ENCODE measurements around the gene SLC6A6. TPM values are rescaled to one million over a fixed set of nuclear protein-coding genes. Genes with fewer than 3 reads are reported as not detected.

SLC6A6 gene
- total RNA-seq, 2 donors from 2014 or later, result 4.9 to 5.7 TPM

- H3K27ac ChIP-seq, result no peak overlapping the region
- DNase-seq (no peak), ATAC-seq (no peak)
- H3K9me3 ChIP-seq, result no peaks in the 10 kb centered on the region
- WGBS, 2 donors, result 87 to 92% methylated on average over 3 to 5 of the region's 5 CpGs
- peaks cover 18% of the 10 kb centered on the region for H3K4me1 ChIP-seq
- no peak overlapping the region for H3K4me3 ChIP-seq
- intact Hi-C loops (cut with DNase I), result no loop called here
- H3K27me3 ChIP-seq, result no peaks in the 10 kb centered on the region
- TF ChIP-seq, protein P1, sequence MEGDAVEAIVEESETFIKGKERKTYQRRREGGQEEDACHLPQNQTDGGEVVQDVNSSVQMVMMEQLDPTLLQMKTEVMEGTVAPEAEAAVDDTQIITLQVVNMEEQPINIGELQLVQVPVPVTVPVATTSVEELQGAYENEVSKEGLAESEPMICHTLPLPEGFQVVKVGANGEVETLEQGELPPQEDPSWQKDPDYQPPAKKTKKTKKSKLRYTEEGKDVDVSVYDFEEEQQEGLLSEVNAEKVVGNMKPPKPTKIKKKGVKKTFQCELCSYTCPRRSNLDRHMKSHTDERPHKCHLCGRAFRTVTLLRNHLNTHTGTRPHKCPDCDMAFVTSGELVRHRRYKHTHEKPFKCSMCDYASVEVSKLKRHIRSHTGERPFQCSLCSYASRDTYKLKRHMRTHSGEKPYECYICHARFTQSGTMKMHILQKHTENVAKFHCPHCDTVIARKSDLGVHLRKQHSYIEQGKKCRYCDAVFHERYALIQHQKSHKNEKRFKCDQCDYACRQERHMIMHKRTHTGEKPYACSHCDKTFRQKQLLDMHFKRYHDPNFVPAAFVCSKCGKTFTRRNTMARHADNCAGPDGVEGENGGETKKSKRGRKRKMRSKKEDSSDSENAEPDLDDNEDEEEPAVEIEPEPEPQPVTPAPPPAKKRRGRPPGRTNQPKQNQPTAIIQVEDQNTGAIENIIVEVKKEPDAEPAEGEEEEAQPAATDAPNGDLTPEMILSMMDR (IDR thresholded peaks at IDR 0.05), result no peak
- no peak for TF ChIP-seq POLR2A (IDR thresholded peaks at IDR 0.05)
- no peaks in the 10 kb centered on the region for H3K36me3 ChIP-seq (replicated peaks in 1 of 2; ENCODE audit: insufficient read depth in 1 of 2, low read depth in 2 of 2)
These were observed 12.5 kb downstream of the SLC6A6 start for GRCh38 chr3:14414846-14415464.

GRCh38 chr3:14415501-14415900 lies 13.1 kb downstream of the SLC6A6 start:
- H3K27me3 ChIP-seq, result no peaks in the 10 kb centered on the region
- no peak for DNase-seq
- intact Hi-C loops (cut with DNase I), result no loop called here
- H3K27ac ChIP-seq, result no peak overlapping the region
- no peak for ATAC-seq
- H3K4me1 ChIP-seq, result peaks cover 24% of the 10 kb centered on the region
- no peaks in the 10 kb centered on the region for H3K9me3 ChIP-seq
- H3K4me3 ChIP-seq, result no peak overlapping the region
- 83 to 95% methylated on average over 3 to 5 of the region's 5 CpGs for WGBS, 2 donors
- TF ChIP-seq, protein P1 (IDR thresholded peaks at IDR 0.05), result no peak
- TF ChIP-seq POLR2A (IDR thresholded peaks at IDR 0.05), result no peak
- H3K36me3 ChIP-seq (replicated peaks in 1 of 2; ENCODE audit: insufficient read depth in 1 of 2, low read depth in 2 of 2), result no peaks in the 10 kb centered on the region

- no peak for TF ChIP-seq POLR2A (IDR thresholded peaks at IDR 0.05)
- TF ChIP-seq, protein P1 (IDR thresholded peaks at IDR 0.05), result no peak
- Histone ChIP-seq H3K27me3 (peaks cover 0 to 4% of the 10 kb centered on the region in 2 donors), H3K4me3 (no peak overlapping the region), H3K27ac (no peak overlapping the region), H3K36me3 (replicated peaks in 1 of 2; ENCODE audit: insufficient read depth in 1 of 2, low read depth in 2 of 2) (no peaks in the 10 kb centered on the region), H3K4me1 (peaks cover 33% of the 10 kb centered on the region), H3K9me3 (no peaks in the 10 kb centered on the region)
- ATAC-seq, result no peak
- DNase-seq, result no peak
- intact Hi-C loops (cut with DNase I), result no loop called here
- 61 to 82% methylated on average over 3 to 6 of the region's 6 CpGs for WGBS, 2 donors
These were observed 14.0 kb downstream of the SLC6A6 start for GRCh38 chr3:14416453-14416852.

- DNase-seq (peak in 3 of 4 donors; percentile 54 to 78 (median 57)), ATAC-seq (peak; percentile 59)
- no peaks in the 10 kb centered on the region for H3K9me3 ChIP-seq
- H3K36me3 ChIP-seq (replicated peaks in 1 of 2; ENCODE audit: insufficient read depth in 1 of 2, low read depth in 2 of 2), result no peaks in the 10 kb centered on the region
- no peak overlapping the region for H3K4me3 ChIP-seq
- peaks cover 0 to 15% of the 10 kb centered on the region in 2 donors for H3K27me3 ChIP-seq
- WGBS, 2 donors, result 46 to 50% methylated on average over 16 to 17 of the region's 17 CpGs
- peaks cover 42% of the 10 kb centered on the region for H3K4me1 ChIP-seq
- H3K27ac ChIP-seq, result peak overlapping the region in 1 of 4 donors; percentile 60
- TF ChIP-seq, protein P1 (IDR thresholded peaks at IDR 0.05), result no peak
- no peak for TF ChIP-seq POLR2A (IDR thresholded peaks at IDR 0.05)
- intact Hi-C loops (cut with DNase I), result no loop called here
These were observed 16.2 kb downstream of the SLC6A6 start for GRCh38 chr3:14418296-14419250.

All from body of pancreas (tissue), 4 donors.